Left renal pelvis (tissue), 4 donors: ENCODE measurements around the gene TOPBP1. TPM values are rescaled to one million over a fixed set of nuclear protein-coding genes. Genes with fewer than 3 reads are reported as not detected.
"Not testable (repeated sequence)": the region's sequence is repeated elsewhere in the genome, so short reads cannot be mapped to it uniquely, and the experiment has no call there.

Source experiments
- DNase-seq, 4 donors: peaks; one replicate each; pipeline ENCODE4 v3.0.0-alpha.2; 2013; ENCODE audit warnings: low read depth in 4 of 4, low spot score in 3 of 4
- polyA plus RNA-seq, 4 donors: library from polyadenylated mRNA; unstranded; fragments of 120-200 nt; gene quantifications; one replicate each; pipeline ENCODE4 v1.2.1, GENCODE V29; 2013; ENCODE audit not compliant: insufficient read length in 4 of 4

Gene TOPBP1
- polyA plus RNA-seq, 4 donors, result 34.7 to 48.9 (median 43.6) TPM

DNA sequence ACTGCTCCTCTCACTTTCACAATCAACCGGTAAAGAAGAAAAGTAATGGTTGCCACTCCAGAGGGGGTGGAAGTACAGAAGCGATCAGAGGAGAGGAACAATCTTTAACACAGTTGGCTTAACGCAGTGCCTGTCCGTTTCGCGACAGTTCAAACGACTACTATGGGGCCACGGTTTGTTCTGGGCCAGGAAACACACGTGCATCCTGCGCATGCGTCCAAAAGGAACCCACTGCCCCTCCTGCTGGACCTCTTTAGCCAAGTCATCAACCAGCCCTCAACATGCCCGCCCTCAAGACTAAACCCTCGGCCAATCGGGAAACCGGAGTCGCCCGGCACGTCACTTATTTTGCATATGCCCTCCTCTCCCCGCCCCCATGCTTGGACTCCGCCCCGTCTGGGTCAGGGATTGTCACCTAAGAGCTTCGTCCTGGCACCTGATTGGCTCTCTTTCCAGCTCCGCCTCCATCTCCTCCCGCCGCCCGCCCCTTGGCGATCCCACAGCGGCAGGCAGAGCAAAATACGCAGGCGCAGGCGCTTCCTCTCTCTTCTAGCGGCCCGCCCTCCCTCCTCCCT lies 88.6 kb downstream of the TOPBP1 start:
- peak; percentile 100 for DNase-seq

DNA sequence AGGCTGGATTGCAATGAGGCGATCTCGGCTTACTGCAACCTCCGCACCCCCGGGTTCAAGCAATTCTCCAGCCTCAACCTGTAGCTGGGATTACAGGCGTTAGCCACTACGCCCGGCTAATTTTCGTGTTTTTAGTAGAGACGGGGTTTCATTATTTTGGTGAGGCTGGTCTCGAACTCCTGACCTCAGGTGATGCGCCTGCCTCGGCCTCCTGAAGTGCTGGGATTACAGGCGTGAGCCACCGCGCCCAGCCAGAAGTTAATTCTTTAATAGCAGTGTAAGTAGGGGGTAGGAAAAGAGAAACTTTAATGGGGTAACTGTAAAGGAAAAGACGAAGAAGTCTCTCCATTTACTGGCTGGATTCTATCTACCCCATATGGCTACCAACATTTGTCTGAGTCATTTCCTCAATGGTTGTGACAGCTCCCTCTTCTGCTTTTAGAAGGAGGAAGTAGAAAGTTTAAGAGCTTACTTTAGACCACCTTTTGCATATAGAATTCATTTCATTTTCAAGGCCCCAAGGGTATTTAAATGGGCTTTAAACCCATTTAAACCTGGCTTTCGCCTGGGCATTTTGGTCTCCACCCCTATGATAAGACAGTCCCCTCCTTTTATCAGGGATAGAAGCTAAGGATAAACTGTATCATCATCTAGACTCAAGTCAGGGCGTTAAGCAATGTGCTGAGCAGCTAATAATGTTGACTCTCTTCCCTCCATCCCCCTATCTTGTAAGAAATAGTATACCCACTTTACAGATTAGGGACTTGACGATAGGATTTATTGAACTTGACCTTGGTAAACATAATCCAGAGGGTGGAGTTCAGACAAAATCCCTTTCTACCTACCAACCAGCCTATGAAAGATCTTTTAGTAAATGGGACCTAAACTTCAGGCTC lies 89.3 kb downstream of the TOPBP1 start:
- no peak for DNase-seq

- no peak for DNase-seq
Measured at GRCh38 chr3:133570937-133571320, 90.8 kb downstream of the TOPBP1 start.

GRCh38 chr3:133570139-133570936 lies 91.4 kb downstream of the TOPBP1 start:
- DNase-seq, result no peak

DNA sequence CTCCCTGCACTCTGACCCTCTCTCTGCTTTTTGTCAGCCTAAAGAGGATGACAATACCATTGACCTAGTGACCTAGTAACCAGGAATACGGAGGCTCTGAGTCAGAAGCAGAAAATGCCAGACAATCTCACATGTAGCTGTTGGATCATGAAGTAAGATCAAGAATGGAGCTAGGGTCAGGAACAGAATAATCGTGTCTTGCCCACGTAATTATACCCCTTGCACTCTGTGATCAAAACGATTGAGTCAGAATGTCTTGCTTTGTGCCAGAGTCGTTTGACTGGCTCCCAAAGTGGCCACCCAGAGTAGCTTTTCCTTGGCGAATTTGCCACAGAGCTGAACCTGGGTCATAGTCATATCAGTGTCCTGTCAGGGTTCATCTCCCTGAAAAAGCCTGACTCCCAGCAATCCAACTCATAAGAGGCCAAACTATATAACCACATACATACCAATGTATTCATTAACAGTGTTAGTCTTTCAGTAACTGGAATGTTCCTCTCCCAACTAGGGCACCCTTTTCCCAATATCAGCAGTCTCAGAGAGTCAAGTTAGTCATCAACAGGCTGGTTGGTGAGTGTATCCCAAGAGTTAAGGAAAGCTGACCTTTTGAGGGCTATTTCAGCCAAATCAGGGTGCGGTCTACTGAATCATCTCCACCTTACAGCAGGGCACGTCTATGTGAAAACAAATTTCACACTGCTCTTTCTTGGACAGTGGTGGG lies 93.3 kb downstream of the TOPBP1 start:
- DNase-seq, result no peak

DNA sequence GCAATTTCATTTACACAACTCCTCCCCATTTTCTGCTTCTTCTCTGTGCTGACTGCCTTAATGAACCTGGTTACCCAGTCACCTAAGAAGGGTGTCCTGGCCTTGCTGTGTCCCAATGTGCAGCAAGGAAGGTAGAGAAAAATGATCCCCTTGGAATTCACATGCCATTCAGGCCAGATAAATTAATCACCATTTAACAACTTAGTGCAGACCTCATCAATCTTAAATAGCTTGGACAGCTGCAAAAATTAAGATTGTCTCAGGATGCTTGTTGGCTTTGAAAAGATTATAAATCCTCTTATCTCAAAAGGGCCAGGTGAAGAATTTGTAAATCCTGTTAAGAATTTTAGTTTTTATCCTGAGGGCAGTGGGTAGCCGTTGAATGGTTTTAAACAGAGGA lies 97.9 kb downstream of the TOPBP1 start:
- DNase-seq, result no peak

DNA sequence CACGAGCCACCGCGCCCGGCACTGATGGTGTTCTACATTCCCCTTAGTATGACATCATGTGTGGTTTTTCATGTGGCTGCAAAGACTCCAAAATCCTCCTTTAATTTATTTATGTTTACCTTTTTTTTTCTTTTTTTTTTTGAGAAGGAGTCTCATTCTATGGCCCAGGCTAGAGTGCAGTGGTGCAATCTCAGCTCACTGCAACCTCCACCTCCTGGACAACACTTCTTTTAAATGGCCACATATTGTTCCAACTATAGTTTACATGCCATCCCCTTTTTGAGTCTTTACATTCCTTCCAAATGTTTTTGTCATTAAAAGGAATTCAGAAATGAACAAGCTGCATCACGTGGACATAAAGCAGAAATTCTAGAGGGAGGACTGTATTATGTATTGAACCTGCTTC lies 98.6 kb downstream of the TOPBP1 start:
- no peak for DNase-seq

DNA sequence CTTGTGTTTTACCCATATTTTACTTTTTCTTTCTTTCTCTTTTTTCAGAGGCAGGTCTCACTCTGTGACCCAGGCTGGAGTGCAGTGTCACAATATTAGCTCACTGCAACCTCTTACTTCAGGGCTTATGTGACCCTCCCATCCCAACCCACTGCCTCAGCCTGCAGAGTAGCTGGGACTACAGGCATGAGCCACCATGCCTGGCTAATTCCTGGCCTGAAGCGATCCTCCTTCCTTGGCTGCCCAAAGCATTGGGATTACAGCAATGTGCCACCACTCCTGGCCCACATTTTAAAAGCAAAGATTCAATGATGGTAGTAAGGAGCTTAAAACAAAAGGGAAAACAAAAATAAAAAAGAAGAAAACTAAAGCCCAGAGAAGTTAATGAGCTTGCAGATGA lies 99.4 kb downstream of the TOPBP1 start:
- no peak for DNase-seq

DNA sequence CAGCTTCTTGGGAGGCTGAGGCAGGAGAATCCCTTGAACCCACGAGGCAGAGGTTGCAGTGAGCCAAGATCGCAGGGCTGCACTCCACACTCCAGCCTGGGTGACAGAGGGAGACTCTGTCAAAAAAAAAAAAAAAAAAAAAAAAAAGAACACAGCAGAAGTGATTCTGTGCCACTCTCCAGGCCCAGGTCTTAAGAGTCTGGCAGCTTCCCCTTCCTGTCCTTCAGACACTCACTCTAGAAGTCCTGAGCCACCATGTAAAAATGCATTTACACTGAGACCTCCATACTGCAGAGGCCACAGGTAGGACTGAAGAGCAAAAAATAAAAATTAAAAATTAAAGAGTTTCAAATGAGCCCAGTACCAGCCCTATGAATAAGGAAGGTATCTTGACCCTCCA lies 100.1 kb downstream of the TOPBP1 start:
- no peak for DNase-seq

- not testable (repeated sequence) for DNase-seq
Measured at GRCh38 chr3:133551589-133551988, 110.2 kb downstream of the TOPBP1 start.

Other genes with a start within 250 kb of the TOPBP1 start
- 100 to 1,000 TPM; 104 to 167 (median 140) TPM for gene CDV3, start 88.3 kb downstream of the TOPBP1 start, polyA plus RNA-seq
- 10 to 100 TPM in 1 of 4 donors, 1 to 10 TPM in 3; 3.7 to 79.0 (median 5.8) TPM for gene TF, start 84.5 kb upstream of the TOPBP1 start, polyA plus RNA-seq
- 10 to 100 TPM; 46.3 to 61.5 (median 52.2) TPM for gene SRPRB, start 143.9 kb upstream of the TOPBP1 start, polyA plus RNA-seq
- gene RAB6B, start 233.9 kb upstream of the TOPBP1 start, polyA plus RNA-seq, result 10 to 100 TPM; 12.6 to 20.1 (median 17.9) TPM